H9 (cell line): ENCODE measurements around the gene SYT2. TPM values are rescaled to one million over a fixed set of nuclear protein-coding genes. Genes with fewer than 3 reads are reported as not detected.
A peak's percentile ranks its signal among the peaks of the same experiment; 100 is the strongest.

Experiments used
- DNase-seq: peaks from one replicate; pipeline ENCODE4 v3.0.0-alpha.2; 2017
- H2AFZ ChIP-seq: one replicate; pipeline ENCODE4 v1.6.1; 2013; ENCODE audit warnings: mild to moderate bottlenecking, low read length, control low read depth, moderate library complexity
- H2AK5ac ChIP-seq: 2 replicates; pipeline ENCODE4 v1.6.1; 2013; ENCODE audit warnings: low read length, control low read depth, mixed read lengths; ENCODE audit not compliant: insufficient read length
- H2BK120ac ChIP-seq: one replicate; pipeline ENCODE4 v1.6.1; 2013; ENCODE audit warnings: low read depth, mild to moderate bottlenecking, low read length, control low read depth, inconsistent platforms; ENCODE audit not compliant: poor library complexity, severe bottlenecking
- H2BK12ac ChIP-seq: 2 replicates; pipeline ENCODE4 v1.6.1; 2013; ENCODE audit warnings: low read length, control low read depth, mixed read lengths, low read depth; ENCODE audit not compliant: insufficient read length
- H2BK15ac ChIP-seq: 2 replicates; pipeline ENCODE4 v1.6.1; 2013; ENCODE audit warnings: low read depth, low read length, control low read depth
- H2BK20ac ChIP-seq: one replicate; pipeline ENCODE4 v1.6.1; 2013; ENCODE audit warnings: low read depth, mild to moderate bottlenecking, low read length, control low read depth, inconsistent platforms; ENCODE audit not compliant: poor library complexity, severe bottlenecking
- H2BK5ac ChIP-seq: 2 replicates; pipeline ENCODE4 v1.6.1; 2013; ENCODE audit warnings: low read length, control low read depth, mixed read lengths; ENCODE audit not compliant: insufficient read length
- H3K14ac ChIP-seq: 2 replicates; pipeline ENCODE4 v1.6.1; 2013; ENCODE audit warnings: low read length, control low read depth; ENCODE audit not compliant: insufficient read depth
- H3K18ac ChIP-seq: 2 replicates; pipeline ENCODE4 v1.6.1; 2013; ENCODE audit warnings: low read depth, mild to moderate bottlenecking, mixed read lengths, low read length, control low read depth; ENCODE audit not compliant: insufficient read length
- H3K23ac ChIP-seq: 2 replicates; pipeline ENCODE4 v1.6.1; 2013; ENCODE audit warnings: low read length, control low read depth, mixed read lengths, low read depth; ENCODE audit not compliant: insufficient read length
- H3K23me2 ChIP-seq: 2 replicates; pipeline ENCODE4 v1.6.1; 2013; ENCODE audit warnings: low read depth, mild to moderate bottlenecking, mixed read lengths, low read length, control low read depth; ENCODE audit not compliant: insufficient read length, poor library complexity, severe bottlenecking
- H3K27ac ChIP-seq: 2 replicates; pipeline ENCODE4 v1.5.1; 2013; ENCODE audit warnings: low read length, control low read depth, mixed read lengths, low read depth; ENCODE audit not compliant: insufficient read length
- H3K27me3 ChIP-seq: 2 replicates; pipeline ENCODE4 v1.6.1; 2013; ENCODE audit warnings: low read length, control low read depth, inconsistent platforms; ENCODE audit not compliant: insufficient read depth
- H3K4ac ChIP-seq: 2 replicates; pipeline ENCODE4 v1.6.1; 2013; ENCODE audit warnings: low read depth, mild to moderate bottlenecking, control low read depth, inconsistent platforms, low read length, moderate library complexity
- H3K4me1 ChIP-seq: 2 replicates; pipeline ENCODE4 v1.6.1; 2013; ENCODE audit warnings: low read length, control low read depth, inconsistent platforms; ENCODE audit not compliant: insufficient read depth
- H3K4me2 ChIP-seq: 2 replicates; pipeline ENCODE4 v1.6.1; 2013; ENCODE audit warnings: low read length, control low read depth, mixed read lengths; ENCODE audit not compliant: insufficient read length, insufficient read depth
- H3K56ac ChIP-seq: 2 replicates; pipeline ENCODE4 v1.6.1; 2013; ENCODE audit warnings: low read depth, mild to moderate bottlenecking, mixed read lengths, low read length, control low read depth; ENCODE audit not compliant: insufficient read length
- H3K79me1 ChIP-seq: 2 replicates; pipeline ENCODE4 v1.6.1; 2013; ENCODE audit warnings: low read depth, mild to moderate bottlenecking, moderate library complexity, low read length, control low read depth, inconsistent platforms; ENCODE audit not compliant: insufficient read depth, poor library complexity, severe bottlenecking
- H3K79me2 ChIP-seq: 2 replicates; pipeline ENCODE4 v1.6.1; 2013; ENCODE audit warnings: low read length, control low read depth, inconsistent platforms; ENCODE audit not compliant: insufficient read depth
- H3K9ac ChIP-seq: 2 replicates; pipeline ENCODE4 v1.6.1; 2013; ENCODE audit warnings: low read length, control low read depth, mixed read lengths; ENCODE audit not compliant: insufficient read length; ENCODE audit errors: extremely low read depth
- H3K9me3 ChIP-seq: one replicate; pipeline ENCODE4 v1.6.1; 2013; ENCODE audit warnings: low read depth, low read length, inconsistent platforms; ENCODE audit not compliant: control insufficient read depth
- H3T11ph ChIP-seq: one replicate; pipeline ENCODE4 v1.6.1; 2013; ENCODE audit warnings: mild to moderate bottlenecking, low read length, control low read depth, inconsistent platforms
- H4K20me1 ChIP-seq: one replicate; pipeline ENCODE4 v1.6.1; 2013; ENCODE audit not compliant: control insufficient read depth, insufficient read length, insufficient read depth
- H4K5ac ChIP-seq: 2 replicates; pipeline ENCODE4 v1.6.1; 2013; ENCODE audit warnings: low read depth, mild to moderate bottlenecking, mixed read lengths, low read length, control low read depth; ENCODE audit not compliant: insufficient read length
- H4K8ac ChIP-seq: replicated peaks from 2 replicates; pipeline ENCODE4 v1.6.1; 2013; ENCODE audit warnings: low read length, control low read depth, mixed read lengths, low read depth; ENCODE audit not compliant: insufficient read length
- H4K91ac ChIP-seq: 2 replicates; pipeline ENCODE4 v1.6.1; 2013; ENCODE audit warnings: low read depth, mild to moderate bottlenecking, moderate library complexity, mixed read lengths, low read length, control low read depth; ENCODE audit not compliant: insufficient read length
- H3K27ac Mint-ChIP-seq, 3 experiments: 2 replicates in 2 of 3; 3 replicates in 1 of 3; pipeline ENCODE4 v1.8.0; 2020 to 2021; ENCODE audit warnings: mixed read lengths in 3 of 3, mild to moderate bottlenecking in 1 of 3, moderate library complexity in 1 of 3
- H3K27me3 Mint-ChIP-seq: 2 replicates; pipeline ENCODE4 v1.8.0; 2021; ENCODE audit warnings: low read depth, mild to moderate bottlenecking, moderate library complexity, mixed read lengths
- H3K36me3 Mint-ChIP-seq, 3 experiments: 2 replicates in 2 of 3; 3 replicates in 1 of 3; pipeline ENCODE4 v1.8.0; 2020 to 2021; ENCODE audit warnings: low read depth in 3 of 3, mixed read lengths in 3 of 3; ENCODE audit not compliant: insufficient read depth in 1 of 3
- H3K4me1 Mint-ChIP-seq, 2 experiments: 2 replicates each; pipeline ENCODE4 v1.8.0; 2020; ENCODE audit warnings: mixed read lengths in 2 of 2
- H3K4me3 Mint-ChIP-seq, 2 experiments: 2 replicates in 1 of 2; 3 replicates in 1 of 2; pipeline ENCODE4 v1.8.0; 2020 to 2021; ENCODE audit warnings: mild to moderate bottlenecking in 2 of 2, mixed read lengths in 2 of 2, moderate library complexity in 1 of 2
- H3K9me3 Mint-ChIP-seq, 2 experiments: 2 replicates in 1 of 2; 3 replicates in 1 of 2; pipeline ENCODE4 v1.8.0; 2020; ENCODE audit warnings: mild to moderate bottlenecking in 2 of 2, mixed read lengths in 2 of 2, moderate library complexity in 1 of 2
- CTCF ChIP-seq: fragments of 200-600 bp; sonication (generic); conservative IDR thresholded peaks from 3 replicates; pipeline ENCODE4 v1.8.0; 2021; ENCODE audit warnings: antibody characterized with exemption, mild to moderate bottlenecking
- WGBS: extraction: QIAGEN DNeasy Blood & Tissue Kit; methylation state at CpG from one replicate; pipeline ENCODE4 v1.1.7; 2013; ENCODE audit warnings: missing lambda C conversion rate, low lambda C conversion rate, mixed read lengths; ENCODE audit not compliant: insufficient read length; ENCODE audit errors: extremely low coverage; 5-methylcytosine and 5-hydroxymethylcytosine counted together
- total RNA-seq: library from RNA; stranded (reverse); gene quantifications from 2 replicates; pipeline ENCODE4 v1.2.1, GENCODE V29; 2021

Gene SYT2
- total RNA-seq, 1 experiment from 2014 or later, result 3.3 TPM

- Mint-ChIP-seq H3K4me1 (peaks cover 2 to 33% of the 10 kb centered on the region in 2 experiments; a peak in 3 of 4 replicates), H3K27me3 (peaks cover 18% of the 10 kb centered on the region)
- no peak for TF ChIP-seq CTCF
These were observed 10.2 kb downstream of the SYT2 start for GRCh38 chr1:202700061-202700460.

More at GRCh38 chr1:202700061-202700460, 10.2 kb downstream of the SYT2 start:
- Histone ChIP-seq H3K23me2 (no peaks in the 10 kb centered on the region), H4K5ac (no peak overlapping the region), H2AFZ (no peak overlapping the region), H3K9me3 (no peaks in the 10 kb centered on the region), H3K18ac (no peak overlapping the region), H3K79me1 (no peaks in the 10 kb centered on the region), H4K8ac (no peak overlapping the region), H3K27ac (no peak overlapping the region), H3K79me2 (no peaks in the 10 kb centered on the region), H2BK120ac (no peak overlapping the region), H3K4me2 (no peak overlapping the region), H2BK12ac (no peak overlapping the region), H2BK15ac (no peak overlapping the region), H2AK5ac (no peak overlapping the region), H3T11ph (no peak overlapping the region), H2BK20ac (no peak overlapping the region), H4K91ac (no peak overlapping the region), H3K14ac (no peak overlapping the region), H3K4me1 (no peaks in the 10 kb centered on the region), H3K9ac (no peak overlapping the region), H3K27me3 (no peaks in the 10 kb centered on the region), H4K20me1 (no peaks in the 10 kb centered on the region), H3K23ac (no peak overlapping the region), H3K4ac (no peak overlapping the region), H2BK5ac (no peak overlapping the region), H3K56ac (no peak overlapping the region)
- WGBS, result no CpG with 5 or more reads among the region's 5 CpGs
- Mint-ChIP-seq H3K36me3 (no peaks in the 10 kb centered on the region; a peak in 1 of 7 replicates), H3K9me3 (no peaks in the 10 kb centered on the region), H3K4me3 (no peak overlapping the region), H3K27ac (peak overlapping the region in 1 of 3 experiments; percentile 67; a peak in 1 of 7 replicates)
- DNase-seq, result no peak
